Stimulated activated CD8-positive, alpha-beta memory T cell treated with anti-CD3 and anti-CD28 coated beads, Interleukin-7, amount 100 ng/mL, for 48 hours (primary cell): ENCODE data around the gene SLC9A3.
"Not testable (repeated sequence)": the region's sequence is repeated elsewhere in the genome, so short reads cannot be mapped to it uniquely, and the experiment has no call there.

Experiments used
- DNase-seq, 2 donors: peaks; one replicate each; pipeline ENCODE4 v3.0.0-alpha.2; 2020; ENCODE audit warnings: low read depth in 1 of 2; ENCODE audit errors: extremely low read depth in 1 of 2

The SLC9A3 gene

GRCh38 chr5:524234-524972 lies at the start of gene SLC9A3:
Gene SLC9A3 (minus strand): TSS chr5:524449.
- DNase-seq = no peak

- DNase-seq = no peak
These were observed 49.7 kb upstream of the SLC9A3 start for GRCh38 chr5:573976-574375.

DNA sequence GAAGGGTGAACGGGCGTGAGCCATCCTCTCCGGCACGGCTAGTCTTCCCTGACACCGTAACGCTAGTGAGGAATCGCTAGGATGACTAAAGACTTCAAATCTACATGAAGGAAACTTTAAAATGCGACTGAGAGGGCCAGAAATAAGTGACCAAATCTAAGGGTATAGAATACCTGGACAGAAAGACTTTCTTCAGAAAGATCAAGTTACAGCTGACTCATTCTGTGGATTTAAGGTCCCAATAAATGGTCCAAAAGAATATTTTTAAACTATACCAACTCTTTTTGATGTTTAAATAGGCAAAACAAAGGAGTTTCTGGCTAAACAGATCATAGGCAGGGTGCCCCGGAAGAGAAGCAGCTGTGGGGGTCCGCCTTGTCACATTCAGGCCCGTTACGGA lies 49.0 kb upstream of the SLC9A3 start:
- DNase-seq = no peak

DNA sequence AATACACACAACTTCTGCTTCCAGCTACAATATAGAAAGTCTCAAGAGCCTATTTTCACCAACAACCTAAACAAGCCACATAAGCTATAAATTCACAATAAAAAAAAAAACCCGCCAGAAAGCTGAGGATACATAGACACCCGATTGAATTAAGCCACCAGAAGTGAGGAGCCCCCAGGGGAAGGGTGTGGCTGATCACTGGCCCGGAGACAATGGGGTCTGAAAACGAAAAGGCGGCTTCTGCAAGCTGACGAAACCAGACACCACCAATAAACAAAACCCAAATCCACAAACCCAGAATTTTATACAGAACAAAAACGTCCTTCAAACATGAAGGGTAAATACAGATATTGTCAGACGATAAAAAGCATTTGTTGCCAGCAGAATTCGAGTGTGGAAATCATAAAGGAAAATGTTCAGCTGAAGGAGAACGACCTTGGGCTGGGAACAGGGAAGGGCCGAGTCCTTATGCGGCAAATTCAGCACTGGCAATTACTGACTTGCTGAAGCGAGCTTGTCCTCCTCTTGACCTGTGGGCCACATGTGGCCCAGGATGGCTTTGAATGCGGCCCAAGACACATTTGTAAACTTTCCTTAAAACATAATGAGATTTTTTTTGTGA lies 48.3 kb upstream of the SLC9A3 start:
- no peak for DNase-seq

- DNase-seq = no peak
These were observed 47.5 kb upstream of the SLC9A3 start for GRCh38 chr5:571791-572190.

DNA sequence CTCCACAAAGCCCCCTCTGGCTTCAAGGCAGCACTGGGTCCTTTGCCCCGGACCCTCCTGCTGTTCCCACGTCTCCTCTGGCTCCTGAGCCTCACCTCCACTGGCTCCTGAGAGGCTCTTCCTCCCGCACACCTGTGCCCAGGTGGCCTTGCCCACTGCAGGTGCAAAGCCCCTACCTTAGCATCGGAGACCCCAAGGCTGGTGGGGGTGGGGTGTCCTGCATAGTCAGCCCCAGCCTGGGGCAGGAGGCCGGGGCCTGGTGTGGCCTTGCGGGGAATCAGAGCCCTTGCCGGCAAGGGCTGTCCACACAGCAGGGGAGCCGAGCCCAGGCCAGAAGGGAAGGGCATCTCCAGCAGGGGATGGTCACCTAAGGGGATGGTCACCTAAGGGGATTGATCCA lies 46.6 kb upstream of the SLC9A3 start:
- DNase-seq = no peak

- no peak for DNase-seq
These were observed 46.2 kb upstream of the SLC9A3 start for GRCh38 chr5:570446-570845.

GRCh38 chr5:569868-570361 lies 45.7 kb upstream of the SLC9A3 start:
- no peak for DNase-seq

DNA sequence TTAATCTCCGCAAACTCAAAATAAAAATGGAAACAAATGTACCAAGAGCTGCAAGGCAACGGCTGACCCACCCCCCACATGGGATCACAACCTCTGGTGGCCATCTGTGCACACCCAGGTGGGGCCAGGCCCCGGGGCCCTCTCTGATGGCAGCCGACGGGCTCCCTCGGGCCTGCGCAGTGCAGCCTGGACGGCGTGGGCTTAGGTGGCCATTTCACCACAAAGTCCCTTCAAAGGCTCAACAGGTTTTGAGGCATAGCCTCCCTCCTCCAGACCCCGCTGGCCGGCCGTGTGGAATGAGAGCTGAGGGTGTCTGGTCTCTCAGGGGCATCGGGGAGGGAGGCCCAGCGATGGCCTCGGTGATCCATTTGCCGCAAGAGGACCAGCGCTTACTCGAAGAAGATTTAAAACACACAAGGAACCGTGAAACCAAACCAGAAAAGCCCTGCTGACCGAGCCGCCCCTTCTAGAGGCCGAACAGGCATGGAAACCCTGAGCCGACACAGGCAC lies 45.2 kb upstream of the SLC9A3 start:
- no peak for DNase-seq

DNA sequence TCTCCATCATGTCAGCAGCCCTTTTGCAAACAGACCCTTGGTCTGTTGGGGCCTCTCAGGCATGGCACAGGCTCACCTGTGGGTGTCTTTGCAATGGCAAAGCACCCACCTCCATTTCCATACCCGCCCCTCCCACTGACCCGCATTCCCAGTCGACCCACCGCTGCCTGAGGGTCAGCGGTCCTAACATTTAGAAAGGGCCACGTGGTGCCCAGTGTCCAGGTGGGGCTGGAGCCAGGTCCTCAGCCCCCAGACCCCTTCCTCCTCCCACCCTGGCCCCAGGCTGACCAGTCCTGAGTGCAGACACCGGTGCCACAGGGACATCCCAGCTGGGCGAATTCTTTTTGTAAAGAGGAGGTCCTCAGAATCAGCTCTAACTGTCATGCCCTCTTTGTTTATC lies 44.6 kb upstream of the SLC9A3 start:
- no peak for DNase-seq

GRCh38 chr5:568061-568781 lies 44.0 kb upstream of the SLC9A3 start:
- no peak for DNase-seq

- DNase-seq = no peak
These were observed 43.4 kb upstream of the SLC9A3 start for GRCh38 chr5:567664-568060.

- DNase-seq = no peak
These were observed 42.5 kb upstream of the SLC9A3 start for GRCh38 chr5:566636-567309.

GRCh38 chr5:565782-566440 lies 41.7 kb upstream of the SLC9A3 start:
- no peak for DNase-seq

- DNase-seq = no peak
These were observed 37.2 kb upstream of the SLC9A3 start for GRCh38 chr5:561408-561807.

- no peak for DNase-seq
These were observed 36.5 kb upstream of the SLC9A3 start for GRCh38 chr5:560792-561166.

DNA sequence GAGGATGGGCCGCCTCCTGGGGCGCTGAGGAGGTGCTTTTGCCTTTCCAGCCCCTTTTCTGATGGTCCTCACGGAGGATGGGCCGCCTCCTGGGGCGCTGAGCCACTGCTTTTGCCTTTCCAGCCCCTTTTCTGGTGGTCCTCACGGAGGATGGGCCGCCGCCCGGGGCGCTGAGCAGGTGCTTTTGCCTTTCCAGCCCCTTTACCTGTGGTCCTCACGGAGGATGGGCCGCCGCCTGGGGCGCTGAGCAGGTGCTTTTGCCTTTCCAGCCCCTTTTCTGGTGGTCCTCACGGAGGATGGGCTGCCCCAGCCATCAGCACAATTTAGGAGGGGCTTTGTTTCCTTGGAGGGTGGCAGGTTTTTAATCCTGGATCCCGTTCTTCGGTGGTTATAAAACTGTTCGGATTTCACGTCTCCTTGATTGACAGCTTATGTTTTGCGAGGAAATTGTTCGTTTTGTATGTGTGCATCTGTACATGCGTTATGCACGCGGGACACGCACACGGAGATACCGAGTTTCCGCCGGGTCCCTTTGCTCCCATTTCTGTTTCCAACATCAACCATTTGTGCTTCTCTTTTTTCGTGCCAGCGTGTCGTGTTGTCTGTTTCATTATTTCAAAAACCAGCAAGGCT lies 34.7 kb upstream of the SLC9A3 start:
- no peak for DNase-seq

DNA sequence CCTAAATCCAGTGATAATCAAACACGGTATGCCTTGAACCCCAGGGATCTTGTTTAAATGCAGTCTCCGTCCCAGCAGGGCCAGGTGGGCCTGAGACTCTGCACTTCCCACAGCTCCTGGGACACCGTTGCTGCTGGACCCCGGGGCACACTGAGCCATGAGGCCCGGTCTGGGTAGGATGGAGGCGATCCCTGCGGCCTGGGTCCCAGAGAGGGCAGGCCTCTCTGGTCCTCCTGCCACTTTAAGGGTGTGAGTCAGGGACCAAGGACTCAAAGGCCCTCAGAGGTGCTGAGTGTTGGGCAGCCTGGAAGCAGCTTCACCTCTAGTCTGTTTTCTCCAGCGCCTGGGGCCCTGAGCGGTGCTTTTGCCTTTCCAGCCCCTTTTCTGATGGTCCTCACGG lies 34.1 kb upstream of the SLC9A3 start:
- no peak for DNase-seq

DNA sequence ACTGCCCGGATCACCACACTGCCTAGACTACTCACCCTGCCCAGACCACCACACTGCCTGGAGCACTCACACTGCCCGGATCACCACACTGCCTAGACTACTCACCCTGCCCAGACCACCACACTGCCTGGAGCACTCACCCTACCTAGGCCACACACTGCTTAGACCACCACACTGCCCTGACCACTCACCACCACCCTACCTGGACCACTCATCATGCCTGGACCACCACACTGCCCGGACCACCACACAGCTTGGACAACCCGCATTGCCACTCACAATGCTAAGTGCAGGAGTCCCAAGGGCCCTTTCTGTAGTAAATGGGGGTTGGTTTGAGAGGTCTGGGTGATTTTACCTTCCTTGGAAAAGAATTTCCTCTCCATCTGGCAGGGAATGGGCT lies 33.7 kb upstream of the SLC9A3 start:
- DNase-seq = not testable (repeated sequence)

GRCh38 chr5:556909-557441 lies 32.7 kb upstream of the SLC9A3 start:
- DNase-seq = no peak
